BLaER1 (cell line): Measurements from ENCODE around the gene GLCCI1.

Experiments
- H3K27ac ChIP-seq: shearing (Covaris generic); formaldehyde crosslinking; 2 replicates; pipeline ENCODE4 v1.8.1; 2022
- H3K27me3 ChIP-seq: shearing (Covaris generic); formaldehyde crosslinking; 2 replicates; pipeline ENCODE4 v1.8.1; 2022
- H3K36me3 ChIP-seq: shearing (Covaris generic); formaldehyde crosslinking; 2 replicates; pipeline ENCODE4 v1.8.1; 2022
- H3K4me1 ChIP-seq: shearing (Covaris generic); formaldehyde crosslinking; 2 replicates; pipeline ENCODE4 v1.8.1; 2022
- H3K4me2 ChIP-seq: shearing (Covaris generic); formaldehyde crosslinking; 2 replicates; pipeline ENCODE4 v1.8.1; 2022
- H3K4me3 ChIP-seq: shearing (Covaris generic); formaldehyde crosslinking; 2 replicates; pipeline ENCODE4 v1.8.1; 2022
- H3K9ac ChIP-seq: shearing (Covaris generic); formaldehyde crosslinking; 2 replicates; pipeline ENCODE4 v1.8.1; 2022
- H3K9me3 ChIP-seq: shearing (Covaris generic); formaldehyde crosslinking; 2 replicates; pipeline ENCODE4 v1.8.1; 2022
- H4K20me1 ChIP-seq: shearing (Covaris generic); formaldehyde crosslinking; 2 replicates; pipeline ENCODE4 v1.8.1; 2022
- Cebpa-rat ChIP-seq: shearing (Covaris generic); IDR thresholded peaks from 2 replicates; pipeline ENCODE4 v1.8.1; 2022

GLCCI1 gene

DNA sequence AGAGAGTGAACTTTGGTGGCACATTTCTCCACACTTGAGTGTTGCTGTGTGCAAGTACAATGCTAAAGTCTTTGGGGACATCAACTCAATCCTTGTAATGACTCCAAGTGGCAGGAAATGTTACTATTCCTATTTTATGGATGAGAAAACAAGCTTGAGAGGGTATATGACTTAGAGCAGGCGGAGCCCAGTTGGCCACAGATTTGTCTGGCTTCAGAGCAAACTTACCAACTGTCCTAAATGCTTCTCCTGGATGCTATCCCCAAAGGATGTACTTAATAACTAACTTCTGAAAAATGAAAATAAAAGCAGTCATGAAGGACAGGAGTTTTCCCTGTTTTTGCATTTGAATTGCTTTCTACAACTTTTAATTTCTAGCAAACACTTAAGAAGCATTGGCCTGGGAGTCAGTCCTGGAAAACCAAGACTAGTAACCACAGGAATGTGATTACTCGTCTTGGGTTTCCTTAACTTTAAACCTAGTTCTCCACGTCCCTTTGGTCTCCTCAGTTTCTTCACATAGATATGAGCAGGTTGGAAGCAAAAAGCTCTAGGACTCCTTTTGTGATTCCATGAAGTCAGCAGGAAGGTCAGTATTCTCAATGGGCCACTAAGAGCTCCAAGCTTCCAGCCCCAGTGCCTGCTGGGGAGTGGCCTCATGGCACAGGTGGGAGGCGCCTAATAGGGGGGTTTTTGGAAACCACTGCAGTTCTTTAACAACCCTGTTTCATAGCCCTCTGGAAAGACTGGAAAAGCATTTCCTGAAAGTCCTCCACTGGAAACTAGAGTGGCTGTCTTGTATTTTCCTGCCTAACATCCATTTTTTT is 140.8 kb downstream of the GLCCI1 start:
- H3K9me3 ChIP-seq, result peaks cover 23% of the 10 kb centered on the region
- no peaks in the 10 kb centered on the region for H4K20me1 ChIP-seq
- H3K27me3 ChIP-seq, result no peaks in the 10 kb centered on the region
- no peak overlapping the region for H3K4me2 ChIP-seq
- H3K4me1 ChIP-seq, result peaks cover 13% of the 10 kb centered on the region
- H3K9ac ChIP-seq, result no peak overlapping the region
- no peak overlapping the region for H3K4me3 ChIP-seq
- no peak overlapping the region for H3K27ac ChIP-seq
- no peak for TF ChIP-seq Cebpa-rat
- no peaks in the 10 kb centered on the region for H3K36me3 ChIP-seq

- no peak overlapping the region for H3K4me2 ChIP-seq
- H3K27ac ChIP-seq, result no peak overlapping the region
- no peak for TF ChIP-seq Cebpa-rat
- H4K20me1 ChIP-seq, result no peaks in the 10 kb centered on the region
- H3K36me3 ChIP-seq, result no peaks in the 10 kb centered on the region
- H3K4me1 ChIP-seq, result peaks cover 34% of the 10 kb centered on the region
- no peak overlapping the region for H3K4me3 ChIP-seq
- peaks cover 23% of the 10 kb centered on the region for H3K9me3 ChIP-seq
- no peak overlapping the region for H3K9ac ChIP-seq
- H3K27me3 ChIP-seq, result no peaks in the 10 kb centered on the region
Observed at GRCh38 chr7:8111282-8111960, 142.8 kb downstream of the GLCCI1 start.

DNA sequence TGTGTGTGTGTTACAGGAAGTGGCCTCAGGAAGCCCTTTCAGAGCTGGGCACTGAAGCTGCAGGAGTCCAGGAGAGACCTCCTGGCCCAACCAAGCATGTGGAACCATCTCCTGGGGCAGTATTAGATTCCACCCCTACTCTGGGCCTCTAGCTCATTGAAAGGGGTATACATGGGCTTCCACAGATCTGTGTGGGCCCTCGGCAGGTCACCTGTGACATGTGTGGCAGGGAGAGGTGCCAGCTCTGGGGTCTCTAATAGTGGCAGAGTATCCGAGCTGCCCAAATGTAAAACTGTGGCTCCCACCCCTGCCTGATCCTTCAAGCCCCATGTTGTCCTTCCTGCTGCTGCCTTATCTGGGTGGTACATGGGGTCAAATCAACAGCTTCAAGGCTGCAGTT is 144.1 kb downstream of the GLCCI1 start:
- Histone ChIP-seq H3K27ac (no peak overlapping the region), H3K4me2 (no peak overlapping the region), H4K20me1 (no peaks in the 10 kb centered on the region), H3K9ac (no peak overlapping the region), H3K4me3 (no peak overlapping the region), H3K27me3 (no peaks in the 10 kb centered on the region), H3K4me1 (peaks cover 41% of the 10 kb centered on the region), H3K9me3 (peaks cover 23% of the 10 kb centered on the region), H3K36me3 (no peaks in the 10 kb centered on the region)
- TF ChIP-seq Cebpa-rat, result no peak

DNA sequence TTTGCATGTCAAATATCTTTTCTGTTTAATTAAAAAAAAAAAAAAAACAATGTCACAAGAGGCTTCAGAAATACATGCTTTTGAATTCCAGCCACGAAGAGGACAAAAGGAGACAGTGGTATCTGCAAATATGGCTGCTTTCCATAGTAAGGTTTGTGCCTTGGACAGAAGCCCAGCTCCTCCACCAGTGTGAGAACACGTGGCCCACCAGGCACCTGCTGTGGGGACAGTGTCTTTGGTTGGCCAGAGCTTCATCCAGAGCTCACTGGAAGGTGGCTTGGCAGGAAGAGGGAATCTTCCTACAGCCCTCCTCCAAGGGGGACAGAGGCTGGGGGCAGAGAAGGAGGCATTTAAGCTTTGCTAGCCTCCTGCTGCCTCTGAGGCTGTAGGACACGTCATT is 144.6 kb downstream of the GLCCI1 start:
- Histone ChIP-seq H3K36me3 (no peaks in the 10 kb centered on the region), H3K27me3 (no peaks in the 10 kb centered on the region), H3K4me2 (peak overlapping the region; percentile 75), H3K9me3 (peaks cover 23% of the 10 kb centered on the region), H4K20me1 (no peaks in the 10 kb centered on the region), H3K27ac (0 out of 2 replicates have a peak overlapping the region, but pooled peaks have one; percentile 78), H3K4me3 (no peak overlapping the region), H3K4me1 (peaks cover 41% of the 10 kb centered on the region), H3K9ac (no peak overlapping the region)
- TF ChIP-seq Cebpa-rat, result no peak

DNA sequence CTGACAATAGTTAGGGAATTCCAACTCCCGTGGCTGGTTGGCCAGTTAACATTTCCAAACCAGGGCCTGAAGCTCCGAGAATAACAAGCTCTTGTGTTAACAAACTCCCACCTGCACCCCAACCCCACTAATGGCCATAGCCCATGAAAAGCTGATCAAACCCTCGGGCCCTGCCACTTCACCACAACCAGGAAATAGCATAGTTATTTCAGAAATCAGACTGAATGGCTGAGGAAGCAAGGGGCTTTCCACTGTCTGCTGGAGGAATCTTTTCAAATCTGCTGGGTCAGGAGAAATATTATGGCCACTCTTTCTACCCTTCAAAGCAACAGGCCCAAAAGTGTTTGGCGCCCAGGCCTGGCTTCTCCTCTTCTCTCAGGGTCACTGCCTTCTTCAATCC is 145.6 kb downstream of the GLCCI1 start:
- no peak for TF ChIP-seq Cebpa-rat
- peak overlapping the region; percentile 78 for H3K27ac ChIP-seq
- no peaks in the 10 kb centered on the region for H3K36me3 ChIP-seq
- peaks cover 41% of the 10 kb centered on the region for H3K4me1 ChIP-seq
- H3K27me3 ChIP-seq, result no peaks in the 10 kb centered on the region
- no peak overlapping the region for H3K9ac ChIP-seq
- peaks cover 23% of the 10 kb centered on the region for H3K9me3 ChIP-seq
- peak overlapping the region; percentile 75 for H3K4me2 ChIP-seq
- H4K20me1 ChIP-seq, result no peaks in the 10 kb centered on the region
- peak overlapping the region; percentile 32 for H3K4me3 ChIP-seq

DNA sequence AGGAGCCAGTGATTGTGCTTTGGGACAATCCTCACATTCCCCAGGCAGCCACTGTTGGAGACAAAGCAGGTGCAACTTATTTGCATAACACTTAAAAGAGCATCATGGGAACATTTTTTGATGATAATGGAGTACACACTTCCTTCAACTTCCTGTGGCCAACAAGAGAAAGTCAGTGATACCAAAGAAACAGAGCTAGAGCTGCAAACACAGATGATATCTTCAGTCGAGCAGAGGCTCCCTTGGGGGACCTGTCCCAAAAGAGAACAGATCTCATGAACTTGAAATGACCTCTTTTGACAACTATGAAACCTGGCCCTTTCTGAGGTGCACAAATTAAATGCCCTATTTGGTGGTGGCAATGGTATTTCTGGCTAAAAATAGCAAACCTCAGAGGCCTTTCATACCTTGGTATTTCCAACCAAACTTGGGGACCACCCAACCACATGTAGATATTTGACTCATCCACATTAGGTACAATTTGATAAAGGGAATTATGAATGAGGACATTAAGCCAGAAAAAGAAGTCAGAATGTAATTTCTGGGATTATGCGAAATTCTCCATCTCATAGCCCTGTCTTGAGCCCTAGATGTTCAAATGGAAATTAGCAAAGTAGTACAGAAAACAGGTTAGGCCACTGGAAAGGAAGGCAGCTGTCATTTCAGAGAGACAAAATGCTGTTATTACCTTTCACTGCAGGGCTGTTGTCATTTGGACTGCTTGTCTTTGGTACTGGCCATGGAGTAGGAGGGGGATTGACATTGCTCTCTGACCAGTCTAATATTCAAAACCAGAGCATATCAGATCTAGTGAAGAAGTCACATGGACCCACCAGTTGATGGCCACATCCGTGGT is 147.2 kb downstream of the GLCCI1 start:
- TF ChIP-seq Cebpa-rat, result no peak
- Histone ChIP-seq H3K4me2 (peak overlapping the region; percentile 75), H3K36me3 (no peaks in the 10 kb centered on the region), H3K27ac (peak overlapping the region; percentile 78), H3K9me3 (peaks cover 23% of the 10 kb centered on the region), H4K20me1 (no peaks in the 10 kb centered on the region), H3K4me1 (peaks cover 41% of the 10 kb centered on the region), H3K4me3 (no peak overlapping the region), H3K27me3 (no peaks in the 10 kb centered on the region), H3K9ac (no peak overlapping the region)

DNA sequence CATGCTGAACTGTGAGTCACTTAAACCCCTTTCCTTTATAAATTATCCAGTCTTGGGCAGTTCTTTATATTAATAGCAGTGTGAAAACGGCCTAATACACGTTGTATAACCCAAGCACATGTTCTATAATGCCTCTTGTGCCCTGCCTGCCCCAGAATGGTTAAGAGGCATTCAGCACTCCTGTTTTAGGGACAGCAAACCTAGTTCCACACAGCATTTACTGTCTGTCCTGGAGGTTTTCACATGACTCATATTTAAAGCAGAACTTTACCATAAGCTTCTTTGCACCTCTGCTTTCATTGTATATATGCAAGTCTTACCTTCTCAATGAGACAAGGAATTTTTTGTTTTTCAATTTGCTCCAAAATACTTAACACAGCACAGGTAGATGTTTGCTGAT is 148.6 kb downstream of the GLCCI1 start:
- Histone ChIP-seq H3K4me1 (peaks cover 41% of the 10 kb centered on the region), H3K9me3 (peaks cover 18% of the 10 kb centered on the region), H3K27ac (no peak overlapping the region), H3K4me3 (no peak overlapping the region), H3K36me3 (no peaks in the 10 kb centered on the region), H3K27me3 (no peaks in the 10 kb centered on the region), H3K9ac (no peak overlapping the region), H4K20me1 (no peaks in the 10 kb centered on the region), H3K4me2 (no peak overlapping the region)
- TF ChIP-seq Cebpa-rat, result no peak

DNA sequence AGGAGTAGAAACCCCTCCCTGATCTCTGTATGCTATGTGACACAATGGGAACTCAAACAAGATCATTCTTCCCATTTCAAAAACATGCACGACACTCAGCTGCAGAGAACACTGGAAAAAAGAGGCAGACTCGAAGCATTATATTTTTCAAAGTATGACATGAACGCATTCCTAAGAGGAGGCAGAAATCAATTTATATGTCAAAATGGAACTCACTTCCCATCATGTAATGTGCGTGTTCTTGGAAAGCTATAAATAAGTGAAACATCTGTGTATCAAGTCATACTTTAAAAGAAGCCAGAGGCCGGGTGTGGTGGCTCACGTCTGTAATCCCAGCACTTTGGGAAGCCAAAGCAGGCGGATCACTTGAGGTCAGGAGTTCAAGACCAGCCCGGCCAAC is 150.7 kb downstream of the GLCCI1 start:
- no peaks in the 10 kb centered on the region; the same call in 1 of the 2 replicates for H3K9me3 ChIP-seq
- no peak for TF ChIP-seq Cebpa-rat
- H3K36me3 ChIP-seq, result no peaks in the 10 kb centered on the region
- no peak overlapping the region for H3K4me3 ChIP-seq
- no peak overlapping the region for H3K4me2 ChIP-seq
- H3K27ac ChIP-seq, result no peak overlapping the region
- H3K9ac ChIP-seq, result no peak overlapping the region
- H3K27me3 ChIP-seq, result no peaks in the 10 kb centered on the region
- peaks cover 29% of the 10 kb centered on the region for H3K4me1 ChIP-seq
- no peaks in the 10 kb centered on the region for H4K20me1 ChIP-seq

DNA sequence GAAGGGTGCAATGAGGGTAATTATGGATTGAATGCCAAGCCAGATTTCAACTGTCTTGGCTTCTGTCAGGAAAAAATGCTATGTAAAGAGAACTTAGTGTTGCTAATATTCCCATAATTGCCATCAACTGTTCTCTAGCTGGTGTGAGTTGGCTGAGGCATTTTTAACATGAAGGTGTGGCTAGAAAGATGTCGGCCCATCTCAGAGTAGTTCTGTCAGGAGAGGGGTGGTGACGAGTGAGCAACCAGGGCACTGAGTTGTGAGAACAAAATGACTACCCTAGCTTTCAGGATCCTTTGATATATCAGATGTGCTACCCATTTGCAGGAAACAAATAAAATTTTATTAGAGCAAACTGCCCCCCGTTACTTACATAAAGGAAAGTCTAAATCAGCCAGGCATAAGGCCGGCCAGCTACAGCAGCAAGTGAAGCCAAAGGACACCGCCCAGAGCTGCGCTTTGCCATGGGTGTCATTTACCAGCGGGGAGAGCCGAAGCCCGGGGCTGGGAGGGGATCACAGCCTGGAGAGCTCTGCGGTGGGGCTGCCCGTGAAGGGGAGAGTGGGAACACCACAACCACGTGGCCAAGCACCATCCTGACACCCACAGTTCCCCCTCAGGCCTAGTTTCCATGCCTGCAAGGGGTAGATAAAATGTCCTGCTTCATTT is 151.9 kb downstream of the GLCCI1 start:
- Histone ChIP-seq H3K4me3 (no peak overlapping the region), H3K27ac (no peak overlapping the region), H3K9me3 (no peaks in the 10 kb centered on the region), H3K4me1 (peaks cover 24% of the 10 kb centered on the region), H3K36me3 (no peaks in the 10 kb centered on the region), H4K20me1 (no peaks in the 10 kb centered on the region), H3K4me2 (no peak overlapping the region), H3K27me3 (no peaks in the 10 kb centered on the region), H3K9ac (no peak overlapping the region)
- TF ChIP-seq Cebpa-rat, result no peak
